IMR-90 (cell line): ENCODE results near the gene NACC2. TPM values are rescaled to one million over a fixed set of nuclear protein-coding genes. Genes with fewer than 3 reads are reported as not detected.

ENCODE experiments used
- ATAC-seq: fragments of 200-7000 bp; cut with Tn5 transposase; 2 replicates; pipeline ENCODE4 v1.9.1; 2020; ENCODE audit warnings: low read depth, mild to moderate bottlenecking, moderate library complexity
- BruUV-seq: library from RNA; stranded (reverse); fragments of 400-500 nt; replicated peaks from 2 replicates; lab custom pipeline; 2021; lab: Mats Ljungman, UMichigan
- CTCF ChIA-PET: fragments of 300-600 bp; formaldehyde crosslinking; extraction: SDS; loops from one replicate; lab custom pipeline; 2021; ENCODE audit warnings: antibody characterized with exemption; lab: Yijun Ruan, JAX
- POLR2A ChIA-PET: fragments of 300-600 bp; sonication (Branson Sonifier 250); formaldehyde crosslinking; loops from one replicate; lab custom pipeline; 2022; ENCODE audit warnings: antibody characterized with exemption; ENCODE audit not compliant: unreplicated experiment; lab: Charles Lee
- DNase-seq: peaks from one replicate; pipeline ENCODE4 v3.0.0; 2013
- H2AFZ ChIP-seq: replicated peaks from 2 replicates; pipeline ENCODE3; 2013; ENCODE audit warnings: low read length, mild to moderate bottlenecking; ENCODE audit not compliant: poor library complexity
- H2AK5ac ChIP-seq: 2 replicates; pipeline ENCODE4 v1.6.1; 2013; ENCODE audit warnings: low read depth, low read length, inconsistent platforms
- H2AK9ac ChIP-seq: replicated peaks from 2 replicates; pipeline ENCODE3; 2013; ENCODE audit warnings: mild to moderate bottlenecking, low read depth, low read length, moderate library complexity; ENCODE audit not compliant: poor library complexity
- H2BK120ac ChIP-seq: 2 replicates; pipeline ENCODE4 v1.6.1; 2013; ENCODE audit warnings: low read depth, low read length, inconsistent platforms
- H2BK15ac ChIP-seq: 3 replicates; pipeline ENCODE4 v1.6.1; 2013; ENCODE audit warnings: low read depth, low read length, inconsistent platforms
- H2BK20ac ChIP-seq: 2 replicates; pipeline ENCODE4 v1.6.1; 2013; ENCODE audit warnings: low read depth, mild to moderate bottlenecking, inconsistent platforms, low read length, moderate library complexity
- H2BK5ac ChIP-seq: 2 replicates; pipeline ENCODE4 v1.6.1; 2013; ENCODE audit warnings: mild to moderate bottlenecking, low read depth, low read length, inconsistent platforms; ENCODE audit not compliant: poor library complexity, severe bottlenecking
- H3K14ac ChIP-seq: replicated peaks from 2 replicates; pipeline ENCODE4 v1.6.1; 2013; ENCODE audit warnings: low read depth, low read length, inconsistent platforms
- H3K18ac ChIP-seq: 2 replicates; pipeline ENCODE4 v1.6.1; 2013; ENCODE audit warnings: low read depth, low read length, control low read depth
- H3K23ac ChIP-seq: 2 replicates; pipeline ENCODE4 v1.6.1; 2013; ENCODE audit warnings: low read depth, low read length, inconsistent platforms
- H3K27ac ChIP-seq: 2 replicates; pipeline ENCODE4 v1.5.1; 2013; ENCODE audit warnings: mild to moderate bottlenecking, control low read depth, low read length; ENCODE audit not compliant: insufficient read depth
- H3K27me3 ChIP-seq: 2 replicates; pipeline ENCODE4 v1.6.1; 2013; ENCODE audit warnings: low read length; ENCODE audit not compliant: control insufficient read depth, insufficient read depth
- H3K36me3 ChIP-seq: 2 replicates; pipeline ENCODE4 v1.6.1; 2013; ENCODE audit warnings: low read length, mixed read lengths; ENCODE audit not compliant: control insufficient read depth, insufficient read depth
- H3K4ac ChIP-seq: 2 replicates; pipeline ENCODE4 v1.6.1; 2013; ENCODE audit warnings: low read depth, low read length, inconsistent platforms
- H3K4me1 ChIP-seq: 2 replicates; pipeline ENCODE4 v1.6.1; 2013; ENCODE audit warnings: low read length, mixed read lengths; ENCODE audit not compliant: control insufficient read depth, insufficient read depth
- H3K4me2 ChIP-seq: 2 replicates; pipeline ENCODE4 v1.6.1; 2013; ENCODE audit warnings: low read depth, mild to moderate bottlenecking, control low read depth, low read length, moderate library complexity
- H3K4me3 ChIP-seq: 2 replicates; pipeline ENCODE4 v1.5.1; 2013; ENCODE audit warnings: low read depth, mild to moderate bottlenecking, control low read depth, low read length, moderate library complexity; ENCODE audit not compliant: insufficient read depth
- H3K56ac ChIP-seq: 2 replicates; pipeline ENCODE4 v1.6.1; 2013; ENCODE audit warnings: low read length, inconsistent platforms; ENCODE audit not compliant: insufficient read depth; ENCODE audit errors: extremely low read depth
- H3K79me1 ChIP-seq, 2 experiments: 2 replicates each; pipeline ENCODE4 v1.6.1; 2013; ENCODE audit warnings: low read length in 2 of 2, inconsistent platforms in 1 of 2, low read depth in 1 of 2
- H3K9ac ChIP-seq: 2 replicates; pipeline ENCODE4 v1.6.1; 2013; ENCODE audit warnings: low read depth, low read length, control low read depth
- H3K9me1 ChIP-seq: 2 replicates; pipeline ENCODE4 v1.6.1; 2013; ENCODE audit warnings: low read length, inconsistent platforms; ENCODE audit not compliant: insufficient read depth
- H3K9me3 ChIP-seq: 2 replicates; pipeline ENCODE4 v1.6.1; 2013; ENCODE audit warnings: low read length; ENCODE audit not compliant: control insufficient read depth, insufficient read depth
- H4K20me1 ChIP-seq: 2 replicates; pipeline ENCODE4 v1.6.1; 2013; ENCODE audit warnings: low read length, inconsistent platforms; ENCODE audit not compliant: insufficient read depth
- H4K5ac ChIP-seq: 2 replicates; pipeline ENCODE4 v1.6.1; 2013; ENCODE audit warnings: mild to moderate bottlenecking, low read depth, low read length, control low read depth
- H4K8ac ChIP-seq, 2 experiments: 2 replicates each; pipeline ENCODE4 v1.6.1; 2013; ENCODE audit warnings: low read depth in 2 of 2, low read length in 2 of 2, control low read depth in 1 of 2, inconsistent platforms in 1 of 2
- H4K91ac ChIP-seq: 2 replicates; pipeline ENCODE4 v1.6.1; 2013; ENCODE audit warnings: low read depth, low read length, inconsistent platforms; ENCODE audit not compliant: insufficient read depth
- CEBPB ChIP-seq: IDR thresholded peaks from 2 replicates; pipeline ENCODE4 v1.6.1; 2012; ENCODE audit warnings: low read depth, low read length, improper control_type of control experiment
- CHD1 ChIP-seq: IDR thresholded peaks from 2 replicates; pipeline ENCODE4 v1.6.1; 2012; ENCODE audit warnings: low read depth, low read length, improper control_type of control experiment
- ELK1 ChIP-seq: fragments of 150-350 bp; IDR thresholded peaks from 2 replicates; pipeline ENCODE4 v1.6.1; 2016; ENCODE audit warnings: low read depth, mild to moderate bottlenecking, low read length, moderate library complexity, borderline replicate concordance
- FOS ChIP-seq: fragments of 150-350 bp; IDR thresholded peaks from 2 replicates; pipeline ENCODE4 v1.6.1; 2016; ENCODE audit warnings: low read depth, low read length
- MAZ ChIP-seq: IDR thresholded peaks from 2 replicates; pipeline ENCODE4 v1.6.1; 2012; ENCODE audit warnings: low read depth, mild to moderate bottlenecking, low read length, improper control_type of control experiment, moderate library complexity, borderline replicate concordance
- RAD21 ChIP-seq: IDR thresholded peaks from 2 replicates; pipeline ENCODE4 v1.6.1; 2012; ENCODE audit warnings: low read length, improper control_type of control experiment
- RFX5 ChIP-seq: IDR thresholded peaks from 2 replicates; pipeline ENCODE4 v1.8.0; 2012; ENCODE audit warnings: low read depth, mild to moderate bottlenecking, low read length, moderate library complexity
- USF2 ChIP-seq: fragments of 150-350 bp; IDR thresholded peaks from 2 replicates; pipeline ENCODE4 v1.6.1; 2017; ENCODE audit warnings: mild to moderate bottlenecking, antibody characterized with exemption, low read length, low read depth
- WGBS, 2 experiments: methylation state at CpG; one replicate each; pipeline versions ENCODE4 v1.1.5 to v1.1.7; 2013; ENCODE audit warnings: missing lambda C conversion rate in 2 of 2; ENCODE audit not compliant: insufficient read length in 1 of 2; ENCODE audit errors: extremely low coverage in 2 of 2; 5-methylcytosine and 5-hydroxymethylcytosine counted together
- dilution Hi-C: fragments of 300-500 bp; cut with HindIII; formaldehyde crosslinking; loops from one replicate; pipeline ENCODE4 v1.14.3; 2018; ENCODE audit warnings: low sequenced_read_pairs; ENCODE audit not compliant: unreplicated experiment
- in situ Hi-C: fragments of 300-500 bp; cut with MboI; formaldehyde crosslinking; loops from 3 replicates; pipeline ENCODE4 v1.14.3; 2019; ENCODE audit warnings: low sequenced_read_pairs, inconsistent platforms, mixed read lengths
- intact Hi-C: fragments of 100-400 bp; cut with micrococcal nuclease; formaldehyde crosslinking; loops from 2 replicates; pipeline ENCODE4 v1.10.0; 2022
- polyA plus RNA-seq, 3 experiments: library from polyadenylated mRNA; depleted of rRNA; stranded (reverse); fragments of >200 nt; gene quantifications; 2 replicates each; pipeline ENCODE4 v1.2.3, GENCODE V29; 2012; ENCODE audit warnings: low replicate concordance in 1 of 3
- total RNA-seq: library from RNA; depleted of rRNA; stranded (reverse); fragments of >200 nt; gene quantifications from 2 replicates; pipeline ENCODE4 v1.2.3, GENCODE V29; 2012
- TF ChIP-seq, protein P1 (sequence below): conservative IDR thresholded peaks from 2 replicates; pipeline ENCODE4 v1.5.1; 2012; ENCODE audit warnings: mild to moderate bottlenecking, low read depth, low read length, improper control_type of control experiment

NACC2 gene
- total and polyA plus RNA-seq, 2 of the 4 experiments (the other 2 are of a cell fraction): 7.9 to 19.0 TPM

DNA sequence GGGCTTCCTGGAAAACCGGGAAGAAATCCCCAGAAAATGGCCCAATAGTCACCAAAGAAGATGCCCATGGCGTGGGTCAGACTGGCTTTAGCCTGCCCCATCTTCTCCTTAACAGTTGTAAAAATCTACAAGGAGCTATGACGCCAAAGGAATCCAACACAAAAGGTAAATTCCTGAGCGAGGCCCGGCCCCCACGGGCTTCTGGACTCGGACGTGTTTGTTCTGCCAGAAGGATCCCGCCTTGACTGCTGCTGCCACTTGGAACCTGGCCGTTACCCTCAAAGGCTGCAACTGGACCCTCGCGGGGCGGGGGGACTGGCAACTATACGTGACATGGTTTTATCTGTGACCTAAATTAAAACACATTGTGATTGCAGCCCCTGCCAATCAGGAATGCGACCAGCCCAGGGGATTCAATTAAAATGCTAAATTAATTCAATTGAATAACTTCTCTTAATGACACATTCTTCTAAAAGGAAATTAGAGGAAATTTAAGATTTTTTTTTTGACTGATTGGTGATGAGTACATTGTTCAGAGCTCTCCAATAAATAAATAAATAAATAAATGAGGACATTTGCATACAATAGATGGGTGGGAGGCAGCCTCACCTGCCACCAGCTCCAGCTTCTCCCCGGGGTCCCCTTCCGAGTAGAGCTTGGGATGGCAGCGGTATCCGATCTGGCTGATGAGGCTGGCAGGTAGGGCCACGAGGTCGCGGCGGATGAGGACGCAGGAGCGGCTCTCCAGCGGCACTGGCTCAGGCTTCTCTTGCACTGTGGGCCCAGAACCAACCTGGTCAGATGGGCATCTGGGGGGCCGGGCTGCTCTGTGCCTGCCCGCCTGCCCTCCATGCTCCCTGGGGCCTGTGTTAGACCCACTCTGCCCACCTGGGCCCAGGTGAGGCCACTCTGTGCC lies 79.2 kb downstream of the NACC2 start:
- no peak for ATAC-seq
- H3K56ac ChIP-seq: no peak overlapping the region
- POLR2A ChIA-PET: no interaction called here
- H3K14ac ChIP-seq: no peak overlapping the region
- H3K18ac ChIP-seq: no peak overlapping the region
- H2BK15ac ChIP-seq: no peak overlapping the region
- H3K79me1 ChIP-seq: peaks cover 11 to 59% of the 10 kb centered on the region in 2 experiments
- no TSS peak for BruUV-seq
- no peak overlapping the region for H2AK5ac ChIP-seq
- no peak overlapping the region for H4K8ac ChIP-seq
- no peak overlapping the region for H2BK120ac ChIP-seq
- H3K9ac ChIP-seq: no peak overlapping the region
- CTCF ChIA-PET: no interaction called here
- no peak overlapping the region for H2AFZ ChIP-seq
- no peak overlapping the region for H3K4me2 ChIP-seq
- H2BK5ac ChIP-seq: no peak overlapping the region
- peaks cover 55% of the 10 kb centered on the region for H4K20me1 ChIP-seq
- no peak overlapping the region for H3K27ac ChIP-seq
- H4K91ac ChIP-seq: no peak overlapping the region
- H3K9me1 ChIP-seq: peaks cover 12% of the 10 kb centered on the region
- no peaks in the 10 kb centered on the region for H3K27me3 ChIP-seq
- DNase-seq: no peak
- H3K36me3 ChIP-seq: peaks cover 20% of the 10 kb centered on the region; the same call in 1 of the 2 replicates
- in situ Hi-C loops (no loop called here), dilution Hi-C loops (no loop called here), intact Hi-C loops (no loop called here)
- no peak overlapping the region for H4K5ac ChIP-seq
- H3K9me3 ChIP-seq: no peaks in the 10 kb centered on the region
- no peak overlapping the region for H3K4ac ChIP-seq
- peaks cover 6% of the 10 kb centered on the region for H3K4me1 ChIP-seq
- H3K23ac ChIP-seq: no peak overlapping the region
- no peak overlapping the region for H3K4me3 ChIP-seq
- no peak overlapping the region for H2BK20ac ChIP-seq
- no peak overlapping the region for H2AK9ac ChIP-seq
- 92% methylated on average over 20 of the region's 28 CpGs; no CpG with 5 or more reads in 1 of the 2 experiments for WGBS, 2 experiments
- TF ChIP-seq RAD21 (no peak), CHD1 (no peak), FOS (no peak), MAZ (no peak), RFX5 (no peak), CEBPB (no peak), ELK1 (no peak), USF2 (no peak)
- TF ChIP-seq, protein P1, sequence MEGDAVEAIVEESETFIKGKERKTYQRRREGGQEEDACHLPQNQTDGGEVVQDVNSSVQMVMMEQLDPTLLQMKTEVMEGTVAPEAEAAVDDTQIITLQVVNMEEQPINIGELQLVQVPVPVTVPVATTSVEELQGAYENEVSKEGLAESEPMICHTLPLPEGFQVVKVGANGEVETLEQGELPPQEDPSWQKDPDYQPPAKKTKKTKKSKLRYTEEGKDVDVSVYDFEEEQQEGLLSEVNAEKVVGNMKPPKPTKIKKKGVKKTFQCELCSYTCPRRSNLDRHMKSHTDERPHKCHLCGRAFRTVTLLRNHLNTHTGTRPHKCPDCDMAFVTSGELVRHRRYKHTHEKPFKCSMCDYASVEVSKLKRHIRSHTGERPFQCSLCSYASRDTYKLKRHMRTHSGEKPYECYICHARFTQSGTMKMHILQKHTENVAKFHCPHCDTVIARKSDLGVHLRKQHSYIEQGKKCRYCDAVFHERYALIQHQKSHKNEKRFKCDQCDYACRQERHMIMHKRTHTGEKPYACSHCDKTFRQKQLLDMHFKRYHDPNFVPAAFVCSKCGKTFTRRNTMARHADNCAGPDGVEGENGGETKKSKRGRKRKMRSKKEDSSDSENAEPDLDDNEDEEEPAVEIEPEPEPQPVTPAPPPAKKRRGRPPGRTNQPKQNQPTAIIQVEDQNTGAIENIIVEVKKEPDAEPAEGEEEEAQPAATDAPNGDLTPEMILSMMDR: no peak
